Ureter (tissue), 1 donor: ENCODE data around the gene CAPS. TPM values are rescaled to one million over a fixed set of nuclear protein-coding genes. Genes with fewer than 3 reads are reported as not detected.

ENCODE experiments used
- DNase-seq: peaks from one replicate; pipeline ENCODE4 v3.0.0-alpha.2; 2020; ENCODE audit warnings: low spot score
- total RNA-seq: library from RNA; stranded (reverse); gene quantifications from one replicate; pipeline ENCODE4 v1.2.4, GENCODE V29; 2023
- donor health status: DM: yes; HTN: yes; CAD: no.

CAPS gene
- total RNA-seq, 1 donor from 2014 or later, result 181 TPM

GRCh38 chr19:5891938-5892771, 21.9 kb upstream of the CAPS start:
- DNase-seq, result no peak

- DNase-seq, result no peak
Measured at GRCh38 chr19:5892772-5893275, 21.2 kb upstream of the CAPS start.

- DNase-seq, result no peak
Measured at GRCh38 chr19:5893296-5893903, 20.7 kb upstream of the CAPS start.

- no peak for DNase-seq
Measured at GRCh38 chr19:5893907-5894703, 19.9 kb upstream of the CAPS start.

- DNase-seq, result no peak
Measured at GRCh38 chr19:5894704-5895349, 19.2 kb upstream of the CAPS start.

GRCh38 chr19:5895409-5895808, 18.6 kb upstream of the CAPS start:
- no peak for DNase-seq

- DNase-seq, result no peak
Measured at GRCh38 chr19:5895890-5896289, 18.2 kb upstream of the CAPS start.

- DNase-seq, result no peak
Measured at GRCh38 chr19:5896365-5897076, 17.5 kb upstream of the CAPS start.

GRCh38 chr19:5897189-5897969, 16.7 kb upstream of the CAPS start:
- DNase-seq, result no peak

GRCh38 chr19:5899728-5900526, 14.1 kb upstream of the CAPS start:
- DNase-seq, result no peak

GRCh38 chr19:5900976-5901375, 13.1 kb upstream of the CAPS start:
- no peak for DNase-seq

- no peak for DNase-seq
Measured at GRCh38 chr19:5903056-5903623, 10.9 kb upstream of the CAPS start.

- DNase-seq, result peak; percentile 99
Measured at GRCh38 chr19:5903624-5904351, 10.3 kb upstream of the CAPS start, which contains the start of gene NDUFA11. TSS of gene NDUFA11 (minus strand) at chr19:5903790. CDS start at chr19:5903708, 82 bp downstream.

- DNase-seq, result peak; percentile 100
Measured at GRCh38 chr19:5904352-5905113, 9.5 kb upstream of the CAPS start, which contains the start of gene VMAC. TSS of gene VMAC (plus strand) at chr19:5904872. CDS start at chr19:5904891, 19 bp downstream.

- DNase-seq, result no peak
Measured at GRCh38 chr19:5905114-5905778, 8.8 kb upstream of the CAPS start.

GRCh38 chr19:5907241-5907640, 6.8 kb upstream of the CAPS start:
- no peak for DNase-seq
